HG03039 (cell line): ENCODE data around the gene ANXA7.

Experiments
- ATAC-seq: cut with Tn5 transposase; IDR thresholded peaks from one replicate; pipeline ENCODE4 v1.9.1; 2021; ENCODE audit warnings: mild to moderate bottlenecking, moderate library complexity; ENCODE audit not compliant: unreplicated experiment

The ANXA7 gene

GRCh38 chr10:73413528-73414229 lies at the start of gene ANXA7:
ANXA7 (minus strand) TSS chr10:73414058; CDS start chr10:73400856, 13,202 bp downstream.
- peak; percentile 75 for ATAC-seq

GRCh38 chr10:73460897-73461296 lies 47.0 kb upstream of the ANXA7 start:
- ATAC-seq = no peak

DNA sequence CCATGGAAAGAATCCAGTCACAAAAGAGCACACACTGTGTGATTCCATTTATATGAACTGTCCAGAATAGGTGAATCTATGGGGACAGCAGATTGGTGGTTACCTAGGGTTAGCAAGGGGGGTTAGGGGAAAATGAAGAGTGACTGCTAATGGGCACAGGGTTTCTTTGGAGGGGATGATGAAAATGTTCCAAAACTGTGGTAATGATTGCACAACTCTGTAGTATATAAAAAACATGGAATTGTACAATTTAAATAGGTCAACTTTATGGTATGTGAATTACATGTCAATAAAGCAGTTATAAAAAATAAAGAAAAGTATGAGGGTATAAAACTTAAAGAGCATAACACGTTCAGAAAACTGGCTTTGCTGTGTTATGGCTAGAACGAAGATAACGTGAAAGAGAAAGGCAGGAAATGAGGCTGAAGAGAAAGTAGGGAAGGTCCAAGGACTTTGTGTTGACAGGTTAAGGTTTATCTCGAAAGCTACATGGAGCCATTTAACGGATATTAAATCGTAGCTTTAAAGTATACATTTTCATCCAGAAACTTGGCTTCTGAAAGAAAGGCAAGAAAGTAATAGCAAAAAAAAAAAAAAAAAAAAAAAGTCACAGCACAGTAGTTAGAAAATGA lies 45.9 kb upstream of the ANXA7 start:
- ATAC-seq = no peak

DNA sequence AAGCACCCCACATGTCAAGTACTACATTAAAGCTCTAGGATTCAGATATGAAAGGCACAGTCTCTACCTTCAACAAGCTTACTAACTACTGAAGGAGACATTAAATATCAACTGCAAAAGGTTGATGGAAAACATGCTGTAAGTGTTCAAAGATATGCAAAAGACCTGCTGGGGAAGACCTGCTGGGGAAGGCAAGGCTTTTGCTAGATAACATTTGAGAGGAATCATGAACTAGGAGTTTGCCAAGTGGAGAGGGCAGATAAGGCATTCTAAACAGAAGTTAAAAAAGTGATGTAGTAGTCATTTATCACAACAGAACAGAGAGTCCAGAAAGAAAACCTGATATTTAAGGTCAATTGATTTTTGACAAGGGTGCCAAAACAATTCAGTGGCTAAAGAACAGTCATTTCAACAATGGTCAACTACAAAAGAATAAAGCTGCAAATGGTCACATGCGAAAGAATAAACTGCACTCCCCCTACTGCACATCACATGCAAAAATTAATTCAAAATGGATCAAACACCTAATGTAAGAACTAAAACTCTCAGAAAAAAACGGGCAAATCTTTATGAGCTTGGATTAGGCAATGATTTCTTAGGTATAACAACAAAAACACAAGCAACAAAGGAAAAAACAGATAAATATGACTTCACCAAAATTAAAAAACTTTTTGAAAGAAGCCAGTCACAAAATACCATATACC lies 42.5 kb upstream of the ANXA7 start:
- ATAC-seq = no peak

GRCh38 chr10:73449113-73449512 lies 35.3 kb upstream of the ANXA7 start:
- ATAC-seq = no peak

- ATAC-seq = no peak
Measured at GRCh38 chr10:73448384-73448783, 34.5 kb upstream of the ANXA7 start.

DNA sequence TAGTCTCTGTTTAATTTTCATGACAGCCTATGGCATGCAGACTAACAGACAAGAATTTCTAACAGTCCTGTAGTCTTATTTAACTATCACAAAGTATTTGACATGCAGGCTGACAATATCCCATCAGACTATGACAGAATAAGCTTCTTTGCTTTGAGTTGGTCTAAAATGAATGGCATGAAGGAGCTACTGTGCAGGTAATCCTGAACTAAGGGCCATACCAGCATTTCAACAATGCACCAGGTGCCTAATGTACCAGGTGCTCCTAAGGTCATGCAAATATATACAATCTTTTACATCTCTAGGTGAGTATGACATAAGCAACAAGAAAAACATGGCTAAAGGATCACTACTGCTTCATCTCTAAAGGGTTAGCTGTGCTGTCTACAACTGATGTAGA lies 33.1 kb upstream of the ANXA7 start:
- no peak for ATAC-seq

DNA sequence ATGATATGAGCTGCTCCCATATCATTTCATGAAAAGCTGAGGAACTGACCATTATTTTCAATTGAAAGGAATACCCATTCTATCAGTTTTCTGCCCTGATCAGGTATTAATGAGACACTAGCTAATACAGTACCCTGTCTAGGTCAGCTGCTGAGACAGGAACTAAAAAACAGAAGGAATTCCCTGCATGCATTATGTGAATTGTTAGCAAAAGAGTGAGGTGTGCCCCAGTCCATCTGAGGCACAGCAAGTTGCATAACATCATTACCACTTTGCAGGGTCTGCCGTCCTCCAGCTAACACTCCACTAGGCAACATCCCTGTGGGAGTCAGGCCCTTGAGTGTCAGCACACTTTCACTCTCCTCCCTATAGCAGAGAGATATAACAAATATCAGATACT lies 30.6 kb upstream of the ANXA7 start:
- no peak for ATAC-seq

GRCh38 chr10:73439605-73440312 lies 25.9 kb upstream of the ANXA7 start:
- ATAC-seq = no peak

DNA sequence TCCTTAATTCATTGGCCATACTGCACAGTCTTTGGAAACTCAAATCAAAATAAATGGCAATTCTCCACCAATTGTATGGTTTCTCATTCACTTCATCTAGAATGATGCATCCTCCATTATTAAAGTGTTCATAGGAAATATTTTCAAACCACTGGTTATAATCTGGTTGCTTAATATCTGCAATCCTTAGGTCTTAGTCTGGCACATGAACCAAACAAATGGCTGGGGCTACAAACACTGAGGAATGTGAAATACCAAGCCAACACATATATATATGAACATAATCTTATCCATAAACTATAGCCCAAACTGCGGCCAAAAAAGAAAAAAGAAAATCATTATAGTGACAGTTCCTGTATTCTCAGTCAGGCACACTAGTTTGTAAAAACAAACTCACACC lies 25.2 kb upstream of the ANXA7 start:
- ATAC-seq = no peak

DNA sequence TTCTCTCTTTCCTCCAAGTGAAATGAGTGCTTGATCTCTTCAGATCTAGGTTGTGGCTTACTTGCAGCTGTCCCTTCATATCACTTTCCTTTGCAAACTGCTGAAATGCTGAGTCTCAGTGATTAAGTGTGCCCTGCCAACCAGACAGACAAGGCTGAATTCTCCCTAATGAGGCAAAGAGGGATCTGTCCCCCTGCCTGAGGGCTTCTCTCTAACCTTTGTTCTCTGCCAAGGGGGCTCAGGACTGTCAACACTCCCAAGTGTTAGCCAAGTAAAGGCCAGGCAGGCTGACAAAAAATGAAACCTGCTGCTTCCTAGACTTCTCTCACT lies 19.6 kb upstream of the ANXA7 start, which contains the start of gene MSS51:
Gene MSS51, minus strand, starts transcription at position 24 of the 330 bp plus-strand sequence. CDS start 5,277 bp downstream, outside the sequence.
- ATAC-seq = no peak

- ATAC-seq = no peak
Measured at GRCh38 chr10:73432646-73433537, 19.0 kb upstream of the ANXA7 start.

DNA sequence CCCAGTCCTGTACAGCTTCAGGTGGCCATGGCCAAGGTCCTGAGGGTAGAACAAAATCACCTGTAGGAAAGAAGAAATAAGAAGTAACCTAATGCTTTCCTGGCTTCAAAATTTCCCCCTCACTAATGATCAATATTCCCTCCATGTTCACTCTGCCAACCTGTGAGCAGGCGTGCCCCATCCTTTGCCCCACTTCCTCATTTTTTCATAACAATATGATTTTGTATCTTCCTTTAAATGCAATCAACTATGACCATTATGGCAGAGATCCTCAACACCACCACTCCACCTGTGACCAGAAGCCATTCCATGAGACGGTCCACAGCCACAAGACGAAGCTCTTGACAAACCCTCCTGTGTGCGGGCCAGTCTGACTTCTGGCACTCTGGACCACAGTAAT lies 12.5 kb upstream of the ANXA7 start:
- ATAC-seq = no peak

GRCh38 chr10:73424478-73424877 lies 10.6 kb upstream of the ANXA7 start:
- no peak for ATAC-seq

GRCh38 chr10:73423309-73423708 lies 9.5 kb upstream of the ANXA7 start:
- no peak for ATAC-seq

GRCh38 chr10:73416571-73416970 lies 2.7 kb upstream of the ANXA7 start:
- no peak for ATAC-seq

GRCh38 chr10:73414230-73414945 lies 530 bp upstream of the ANXA7 start:
- ATAC-seq = peak; percentile 21

- ATAC-seq = no peak
Measured at GRCh38 chr10:73413108-73413527, 740 bp downstream of the ANXA7 start.

DNA sequence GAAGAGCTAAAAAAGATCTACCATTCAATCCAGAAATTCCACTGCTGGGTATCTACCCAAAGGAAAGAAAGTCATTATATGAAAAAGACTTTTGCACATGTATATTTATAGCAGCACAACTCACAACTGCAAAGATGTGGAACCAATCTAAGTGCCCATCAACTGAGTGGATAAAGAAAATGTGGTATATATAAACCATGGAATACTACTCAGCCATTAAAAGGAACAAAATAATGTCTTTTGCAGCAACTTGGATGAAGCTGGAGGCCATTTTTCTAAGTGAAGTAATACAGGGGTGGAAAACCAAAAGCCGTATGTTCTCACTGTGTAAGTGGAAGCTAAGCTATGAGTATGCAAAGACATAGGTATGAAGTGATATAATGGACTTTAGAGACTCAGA lies 3.0 kb downstream of the ANXA7 start:
- no peak for ATAC-seq
